Measurements from ENCODE around the gene IZUMO4.

- no peak for TF ChIP-seq CTCF (conservative IDR thresholded peaks at IDR 0.05)
- TF ChIP-seq EZH2 (IDR thresholded peaks at IDR 0.05; ENCODE audit: low read depth) = no peak
Measured at GRCh38 chr19:2076526-2076944, 20.2 kb upstream of the IZUMO4 start.

Measured in PC-9 (cell line).